Lower lobe of right lung (tissue), 2 donors: ENCODE measurements around the gene NHS. TPM values are rescaled to one million over a fixed set of nuclear protein-coding genes. Genes with fewer than 3 reads are reported as not detected.

Experiments
- ATAC-seq, 2 donors: fragments of 200-7000 bp; cut with Tn5 transposase; one replicate each; pipeline ENCODE4 v1.9.1; 2020 to 2022; ENCODE audit warnings: mild to moderate bottlenecking in 2 of 2, moderate library complexity in 2 of 2
- DNase-seq: peaks from one replicate; pipeline ENCODE4 v3.0.0-alpha.2; 2020
- H3K27ac ChIP-seq: fragments of 200-600 bp; one replicate; pipeline ENCODE4 v1.8.0; 2022
- H3K27me3 ChIP-seq: fragments of 200-600 bp; one replicate; pipeline ENCODE4 v1.8.0; 2022; ENCODE audit warnings: low read depth
- H3K36me3 ChIP-seq: fragments of 200-600 bp; one replicate; pipeline ENCODE4 v1.8.0; 2022; ENCODE audit warnings: mild to moderate bottlenecking
- H3K4me1 ChIP-seq: fragments of 200-600 bp; one replicate; pipeline ENCODE4 v1.8.0; 2022
- H3K4me3 ChIP-seq: fragments of 200-600 bp; one replicate; pipeline ENCODE4 v1.8.0; 2022; ENCODE audit warnings: mild to moderate bottlenecking
- H3K9me3 ChIP-seq: fragments of 200-600 bp; one replicate; pipeline ENCODE4 v1.8.0; 2022
- CTCF ChIP-seq: fragments of 200-600 bp; IDR thresholded peaks from one replicate; pipeline ENCODE4 v1.8.0; 2022; ENCODE audit warnings: antibody characterized with exemption, mild to moderate bottlenecking
- intact Hi-C: fragments of 100-400 bp; cut with DNase I; formaldehyde crosslinking; loops from one replicate; pipeline ENCODE4 v1.11.0; 2022
- total RNA-seq: library from RNA; stranded (reverse); fragmentation: NEBNext Ultra II Directional; extraction: Animal tissue kit (Norgen Biotek cat#: 25700); gene quantifications from one replicate; pipeline ENCODE4 v1.2.1, GENCODE V29; 2021
- donor health status: DM: no; HTN: yes; CAD: no; lungs with severe emphysema.

Gene NHS
- total RNA-seq, 1 donor from 2014 or later, result 2.7 TPM

- ATAC-seq, result no peak
- no peak for TF ChIP-seq CTCF
Measured at GRCh38 chrX:17743913-17744312, 368.9 kb downstream of the NHS start.

GRCh38 chrX:17744896-17745523 is 370.0 kb downstream of the NHS start:
- intact Hi-C loops, result no loop called here
- Histone ChIP-seq H3K9me3 (no peaks in the 10 kb centered on the region), H3K36me3 (peaks cover 2% of the 10 kb centered on the region), H3K4me3 (no peak overlapping the region), H3K27me3 (no peaks in the 10 kb centered on the region), H3K27ac (no peak overlapping the region), H3K4me1 (no peaks in the 10 kb centered on the region)
- no peak for TF ChIP-seq CTCF
- ATAC-seq (no peak), DNase-seq (no peak)

More at GRCh38 chrX:17743913-17744312, 368.9 kb downstream of the NHS start:
- Histone ChIP-seq H3K27me3 (no peaks in the 10 kb centered on the region), H3K4me3 (no peak overlapping the region), H3K27ac (no peak overlapping the region), H3K36me3 (no peaks in the 10 kb centered on the region), H3K4me1 (peaks cover 5% of the 10 kb centered on the region), H3K9me3 (no peaks in the 10 kb centered on the region)
- intact Hi-C loops, result no loop called here
- no peak for DNase-seq

- ATAC-seq (no peak), DNase-seq (no peak)
- no peak for TF ChIP-seq CTCF
- Histone ChIP-seq H3K27ac (no peak overlapping the region), H3K27me3 (no peaks in the 10 kb centered on the region), H3K9me3 (no peaks in the 10 kb centered on the region), H3K4me1 (no peaks in the 10 kb centered on the region), H3K36me3 (peaks cover 23% of the 10 kb centered on the region), H3K4me3 (no peak overlapping the region)
- intact Hi-C loops, result no loop called here
Measured at GRCh38 chrX:17747692-17748091, 372.7 kb downstream of the NHS start.

GRCh38 chrX:17748684-17749083 is 373.7 kb downstream of the NHS start:
- H3K9me3 ChIP-seq, result no peaks in the 10 kb centered on the region
- H3K4me3 ChIP-seq, result no peak overlapping the region
- DNase-seq (no peak), ATAC-seq (no peak)
- no peaks in the 10 kb centered on the region for H3K4me1 ChIP-seq
- H3K36me3 ChIP-seq, result peaks cover 25% of the 10 kb centered on the region
- intact Hi-C loops, result no loop called here
- no peak for TF ChIP-seq CTCF
- H3K27ac ChIP-seq, result no peak overlapping the region
- no peaks in the 10 kb centered on the region for H3K27me3 ChIP-seq

GRCh38 chrX:17750436-17750835 is 375.4 kb downstream of the NHS start:
- no peak overlapping the region for H3K4me3 ChIP-seq
- TF ChIP-seq CTCF, result no peak
- H3K27ac ChIP-seq, result no peak overlapping the region
- H3K27me3 ChIP-seq, result no peaks in the 10 kb centered on the region
- intact Hi-C loops, result no loop called here
- DNase-seq, result no peak
- H3K4me1 ChIP-seq, result no peaks in the 10 kb centered on the region
- ATAC-seq, result no peak
- no peaks in the 10 kb centered on the region for H3K9me3 ChIP-seq
- H3K36me3 ChIP-seq, result peaks cover 28% of the 10 kb centered on the region
